GM06990 (cell line): ENCODE measurements around the gene FSTL4.

Experiments
- DNase-seq: peaks from one replicate; pipeline ENCODE4 v3.0.0-alpha.2; 2011; ENCODE audit not compliant: insufficient read length; ENCODE audit errors: extremely low read depth
- H3K27me3 ChIP-seq: replicated peaks from 2 replicates; pipeline ENCODE4 v1.6.0; 2011; ENCODE audit warnings: low read length; ENCODE audit not compliant: control insufficient read depth, insufficient read depth
- H3K36me3 ChIP-seq: 2 replicates; pipeline ENCODE4 v1.5.1; 2011; ENCODE audit warnings: low read length; ENCODE audit not compliant: control insufficient read depth, insufficient read depth
- H3K4me3 ChIP-seq: replicated peaks from 2 replicates; pipeline ENCODE4 v1.5.1; 2011; ENCODE audit warnings: low read depth, mild to moderate bottlenecking, control low read depth, low read length
- TF ChIP-seq, protein P1 (sequence below): IDR thresholded peaks from 2 replicates; pipeline ENCODE4 v1.5.1; 2011; ENCODE audit warnings: low read length, control low read depth, mild to moderate bottlenecking, inconsistent platforms; ENCODE audit not compliant: insufficient read depth, poor library complexity, severe bottlenecking

Gene FSTL4

DNA sequence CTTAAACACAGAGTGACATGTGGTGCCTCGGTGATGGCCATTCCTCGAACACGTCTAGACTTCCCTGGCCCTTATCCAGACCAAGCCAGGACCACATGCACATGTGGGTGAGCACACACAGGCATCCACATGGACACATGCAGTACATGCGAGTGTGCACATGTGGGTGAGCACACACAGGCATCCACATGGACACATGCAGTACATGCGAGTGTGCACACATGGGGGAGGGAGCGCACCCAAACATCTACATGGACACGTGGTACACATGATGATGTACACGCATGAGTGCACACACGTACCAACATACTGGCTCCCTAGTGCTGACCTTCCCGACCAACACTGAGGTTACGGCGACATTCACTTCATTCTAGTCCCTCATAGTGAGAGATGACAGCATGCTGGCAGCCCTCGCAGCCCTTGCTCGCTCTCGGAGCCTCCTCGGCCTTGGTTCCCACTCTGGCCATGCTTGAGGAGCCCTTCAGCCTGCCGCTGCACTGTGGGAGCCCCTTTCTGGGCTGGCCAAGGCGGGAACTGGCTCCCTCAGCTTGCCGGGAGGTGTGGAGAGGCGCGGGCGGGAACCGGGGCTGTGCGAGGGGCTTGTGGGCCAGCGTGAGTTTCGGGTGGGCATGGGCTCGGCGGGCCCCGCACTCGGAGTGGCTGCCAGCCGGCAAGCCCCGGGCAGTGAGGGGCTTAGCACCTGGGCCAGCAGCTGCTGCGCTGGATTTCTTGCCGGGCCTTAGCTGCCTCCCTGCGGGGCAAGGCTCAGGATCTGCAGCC, 373.7 kb downstream of the FSTL4 start:
- Histone ChIP-seq H3K4me3 (no peak overlapping the region), H3K36me3 (no peaks in the 10 kb centered on the region), H3K27me3 (no peaks in the 10 kb centered on the region)
- no peak for DNase-seq
- TF ChIP-seq, protein P1, sequence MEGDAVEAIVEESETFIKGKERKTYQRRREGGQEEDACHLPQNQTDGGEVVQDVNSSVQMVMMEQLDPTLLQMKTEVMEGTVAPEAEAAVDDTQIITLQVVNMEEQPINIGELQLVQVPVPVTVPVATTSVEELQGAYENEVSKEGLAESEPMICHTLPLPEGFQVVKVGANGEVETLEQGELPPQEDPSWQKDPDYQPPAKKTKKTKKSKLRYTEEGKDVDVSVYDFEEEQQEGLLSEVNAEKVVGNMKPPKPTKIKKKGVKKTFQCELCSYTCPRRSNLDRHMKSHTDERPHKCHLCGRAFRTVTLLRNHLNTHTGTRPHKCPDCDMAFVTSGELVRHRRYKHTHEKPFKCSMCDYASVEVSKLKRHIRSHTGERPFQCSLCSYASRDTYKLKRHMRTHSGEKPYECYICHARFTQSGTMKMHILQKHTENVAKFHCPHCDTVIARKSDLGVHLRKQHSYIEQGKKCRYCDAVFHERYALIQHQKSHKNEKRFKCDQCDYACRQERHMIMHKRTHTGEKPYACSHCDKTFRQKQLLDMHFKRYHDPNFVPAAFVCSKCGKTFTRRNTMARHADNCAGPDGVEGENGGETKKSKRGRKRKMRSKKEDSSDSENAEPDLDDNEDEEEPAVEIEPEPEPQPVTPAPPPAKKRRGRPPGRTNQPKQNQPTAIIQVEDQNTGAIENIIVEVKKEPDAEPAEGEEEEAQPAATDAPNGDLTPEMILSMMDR = no peak

DNA sequence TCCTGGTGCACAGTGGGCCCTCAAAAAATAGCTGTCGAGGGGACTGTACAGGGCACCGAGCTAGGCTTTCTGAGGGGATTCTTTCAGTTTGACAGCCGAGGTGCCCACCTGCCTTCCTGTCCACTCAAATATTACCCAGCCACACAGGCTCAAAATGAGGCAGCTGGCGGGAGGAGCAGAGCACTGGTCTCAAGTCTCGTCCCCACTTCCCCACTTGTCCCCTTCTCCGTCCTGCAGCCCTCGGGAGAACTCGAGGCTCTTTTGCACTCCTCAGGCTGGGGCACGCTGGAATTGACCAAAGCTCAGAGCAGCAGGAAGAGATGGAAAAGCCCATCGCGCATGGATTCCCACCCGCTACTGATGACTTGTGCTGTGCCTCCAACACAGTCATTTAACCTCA, 375.4 kb downstream of the FSTL4 start:
- H3K27me3 ChIP-seq = no peaks in the 10 kb centered on the region
- no peak for DNase-seq
- no peaks in the 10 kb centered on the region for H3K36me3 ChIP-seq
- TF ChIP-seq, protein P1 = no peak
- no peak overlapping the region for H3K4me3 ChIP-seq

- H3K36me3 ChIP-seq = no peaks in the 10 kb centered on the region
- DNase-seq = no peak
- no peaks in the 10 kb centered on the region for H3K27me3 ChIP-seq
- TF ChIP-seq, protein P1 = no peak
- H3K4me3 ChIP-seq = no peak overlapping the region
Measured at GRCh38 chr5:133236541-133236951, 375.8 kb downstream of the FSTL4 start.

DNA sequence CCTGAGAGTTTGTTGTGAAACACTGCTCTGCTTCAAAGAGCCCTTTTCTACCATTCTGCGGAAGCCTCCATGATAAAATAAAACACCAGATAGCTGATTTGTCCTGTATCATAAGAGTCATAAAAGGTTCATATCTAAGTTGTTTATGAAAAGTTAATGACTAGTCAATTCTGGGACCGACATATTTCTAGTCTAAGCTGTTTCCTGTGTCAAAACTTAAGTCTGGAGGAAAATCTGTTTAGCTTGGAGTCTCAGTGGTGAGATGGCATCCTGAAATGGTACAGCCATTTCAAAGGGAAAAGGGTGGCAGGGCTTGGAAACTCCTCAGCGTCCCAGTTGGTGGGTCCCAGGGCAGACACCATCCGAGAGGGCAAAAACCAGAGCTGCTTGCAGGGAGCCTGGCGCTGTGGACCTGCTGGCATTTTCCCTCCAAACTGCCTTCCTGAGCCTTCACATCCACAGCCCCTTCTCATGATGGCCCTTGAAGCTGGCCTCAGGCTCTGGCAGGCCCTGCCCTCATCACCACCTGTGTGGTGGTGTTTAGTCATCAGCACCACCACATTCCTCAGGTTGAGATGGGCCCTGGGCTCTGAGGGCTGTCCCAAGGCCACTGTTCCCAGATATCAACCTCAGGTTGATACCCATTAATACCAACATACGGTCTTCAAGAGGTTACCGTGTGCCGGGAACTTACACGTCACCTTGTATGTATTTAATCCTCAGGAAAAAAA, 376.5 kb downstream of the FSTL4 start:
- no peak for DNase-seq
- no peaks in the 10 kb centered on the region for H3K36me3 ChIP-seq
- TF ChIP-seq, protein P1 = no peak
- no peaks in the 10 kb centered on the region for H3K27me3 ChIP-seq
- no peak overlapping the region for H3K4me3 ChIP-seq

DNA sequence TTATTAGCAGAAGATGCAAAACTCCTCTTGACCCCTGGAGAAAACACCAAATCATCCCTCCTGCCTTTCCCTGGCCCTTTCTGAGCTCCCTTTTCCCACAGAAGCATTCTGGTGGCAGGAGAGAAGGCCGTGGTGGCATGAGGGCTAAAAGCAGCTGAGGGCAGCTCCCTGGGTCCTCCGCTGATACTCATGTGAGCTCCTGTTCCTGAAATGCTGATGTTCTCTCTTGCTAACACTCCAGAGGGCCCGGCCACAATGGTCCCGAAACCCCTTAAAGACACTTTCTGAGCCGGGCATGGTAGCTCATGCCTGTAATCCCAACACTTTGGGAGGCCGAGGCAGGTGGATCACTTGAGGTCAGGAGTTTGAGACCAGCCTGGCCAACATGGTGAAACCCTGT, 377.4 kb downstream of the FSTL4 start:
- H3K27me3 ChIP-seq = no peaks in the 10 kb centered on the region
- no peak overlapping the region for H3K4me3 ChIP-seq
- H3K36me3 ChIP-seq = no peaks in the 10 kb centered on the region
- DNase-seq = no peak
- TF ChIP-seq, protein P1 = no peak

DNA sequence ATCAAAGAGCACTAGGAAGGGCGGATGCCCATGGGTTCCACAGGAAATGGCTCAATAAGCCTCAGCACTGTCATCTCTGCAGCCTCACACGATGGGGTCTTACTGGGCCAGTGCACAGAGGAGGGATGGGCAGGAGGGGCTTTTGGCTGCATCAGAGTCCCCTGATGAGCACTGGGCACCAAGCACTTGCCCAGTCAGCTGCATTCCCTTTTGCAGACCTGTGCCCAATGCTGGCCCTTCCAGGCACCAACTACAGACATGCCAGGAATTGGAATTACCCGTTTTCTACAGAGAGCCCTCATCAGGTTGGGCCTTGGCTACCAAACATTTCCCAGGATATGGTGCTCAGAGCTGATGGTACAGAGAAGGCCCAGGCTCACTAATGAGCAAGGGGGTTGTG, 378.1 kb downstream of the FSTL4 start:
- DNase-seq = no peak
- Histone ChIP-seq H3K36me3 (no peaks in the 10 kb centered on the region), H3K27me3 (no peaks in the 10 kb centered on the region), H3K4me3 (no peak overlapping the region)
- TF ChIP-seq, protein P1 = no peak
